HG03460 (cell line): ENCODE measurements around the gene NCDN.
"Not testable (repeated sequence)": the region's sequence is repeated elsewhere in the genome, so short reads cannot be mapped to it uniquely, and the experiment has no call there.

ENCODE experiments used
- ATAC-seq: cut with Tn5 transposase; IDR thresholded peaks from one replicate; pipeline ENCODE4 v1.9.1; 2021; ENCODE audit not compliant: unreplicated experiment

The NCDN gene

DNA sequence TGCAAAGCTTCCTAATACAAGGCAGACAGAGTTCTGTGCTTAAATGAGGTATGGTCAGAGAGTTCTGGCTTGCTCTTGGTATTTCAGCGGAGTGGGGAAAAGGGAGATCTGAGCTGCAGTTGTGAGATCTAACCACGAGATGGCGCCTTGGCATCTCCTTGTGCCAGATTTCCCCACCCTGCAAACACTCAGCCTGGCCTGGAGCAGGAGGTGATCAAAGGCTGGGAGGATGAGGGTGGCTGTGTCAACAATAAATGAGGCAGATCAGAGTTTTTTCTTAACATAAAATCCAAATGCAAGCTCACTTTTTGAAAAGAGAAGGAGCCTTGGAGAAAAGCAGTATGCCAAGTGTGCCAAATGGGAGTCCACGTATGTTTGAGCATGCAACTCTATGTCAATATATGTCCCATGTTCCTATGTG is 11.4 kb downstream of the NCDN start:
- no peak for ATAC-seq

DNA sequence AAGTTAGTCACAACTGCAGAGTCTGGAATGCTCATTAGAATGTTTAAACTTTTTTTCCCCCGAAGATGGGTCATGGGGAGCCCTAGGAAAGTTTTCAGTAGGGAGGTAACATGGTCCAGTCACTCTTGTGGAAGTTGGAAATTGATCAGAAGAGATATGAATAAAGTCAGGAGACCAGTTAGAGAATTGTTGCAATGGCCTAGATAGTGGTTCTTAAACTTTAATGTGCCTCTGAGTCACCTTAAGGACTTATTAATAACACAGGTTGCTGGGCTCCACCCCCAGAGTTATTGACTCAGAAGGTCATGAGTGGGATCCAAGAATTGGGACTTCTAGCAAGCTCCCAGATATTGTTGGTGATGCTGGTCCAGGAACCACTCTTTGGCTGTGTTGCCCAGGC is 12.3 kb downstream of the NCDN start:
- no peak for ATAC-seq

DNA sequence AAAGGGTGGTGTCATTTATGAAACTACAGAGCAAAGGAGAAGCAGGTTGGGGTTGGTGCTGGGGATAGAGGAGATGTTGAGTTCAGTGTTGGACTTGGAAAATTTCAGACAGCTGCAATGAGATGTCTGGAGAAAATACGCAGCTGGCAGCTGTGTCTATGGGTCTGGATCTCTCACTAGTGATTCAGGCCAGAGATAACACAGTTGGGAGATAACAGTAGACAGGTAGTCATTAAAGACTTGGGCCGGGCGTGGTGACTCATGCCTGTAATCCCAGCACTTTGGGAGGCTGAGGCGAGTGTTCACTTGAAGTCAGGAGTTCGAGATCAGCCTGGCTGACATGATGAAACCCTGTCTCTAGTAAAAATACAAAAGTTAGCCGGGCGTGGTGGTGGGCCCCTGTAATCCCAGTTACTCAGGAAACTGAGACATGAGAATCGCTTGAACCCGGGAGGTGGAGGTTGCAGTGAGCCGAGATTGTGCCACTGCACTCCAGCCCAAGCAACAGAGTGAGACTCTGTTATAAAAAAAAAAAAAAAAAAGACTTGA is 13.1 kb downstream of the NCDN start:
- ATAC-seq, result no peak

DNA sequence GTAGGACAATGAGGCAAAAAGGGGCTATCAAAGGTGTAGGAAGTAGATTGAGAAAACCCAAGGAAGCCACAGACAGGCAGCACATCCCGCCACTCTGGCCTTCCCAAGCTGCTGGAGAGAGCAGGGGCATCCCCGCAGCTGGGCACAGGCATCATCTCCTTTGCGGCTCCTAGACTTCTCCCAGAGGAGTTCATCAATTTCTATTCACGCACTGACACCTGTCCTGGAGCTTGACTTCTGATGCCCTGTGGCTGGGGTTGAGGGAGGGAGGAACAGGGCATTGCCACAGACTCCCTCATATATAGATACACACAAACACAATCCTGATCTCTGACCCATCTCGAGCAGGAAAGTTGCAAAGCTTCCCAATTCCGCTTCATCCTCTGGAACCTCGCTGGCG is 13.7 kb downstream of the NCDN start:
- ATAC-seq, result no peak

DNA sequence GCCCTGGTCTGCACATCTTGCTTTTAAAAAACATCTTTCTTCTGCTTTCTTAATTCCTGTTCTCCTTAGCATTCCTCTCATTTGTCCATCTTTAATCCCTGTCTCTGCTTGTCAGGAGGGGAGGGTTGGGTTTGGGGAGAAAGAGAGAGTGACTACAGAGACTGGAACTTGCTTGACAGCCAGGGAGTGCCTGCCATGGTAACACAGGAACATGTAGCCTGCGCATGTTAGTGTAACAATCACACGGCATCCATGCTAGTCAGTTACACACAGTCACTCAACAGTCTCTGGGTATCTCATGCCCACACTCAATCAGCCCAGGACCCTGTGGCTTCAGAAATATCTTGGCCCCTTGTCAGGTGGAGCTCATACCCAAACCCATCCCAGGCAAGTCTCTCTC is 14.7 kb downstream of the NCDN start:
- ATAC-seq, result no peak

- no peak for ATAC-seq
These were observed 15.9 kb downstream of the NCDN start, which contains the start of gene TFAP2E for GRCh38 chr1:35573198-35574124. Gene TFAP2E, plus strand, starts transcription at chr1:35573314. Its CDS starts 264 bp downstream, at chr1:35573578.

DNA sequence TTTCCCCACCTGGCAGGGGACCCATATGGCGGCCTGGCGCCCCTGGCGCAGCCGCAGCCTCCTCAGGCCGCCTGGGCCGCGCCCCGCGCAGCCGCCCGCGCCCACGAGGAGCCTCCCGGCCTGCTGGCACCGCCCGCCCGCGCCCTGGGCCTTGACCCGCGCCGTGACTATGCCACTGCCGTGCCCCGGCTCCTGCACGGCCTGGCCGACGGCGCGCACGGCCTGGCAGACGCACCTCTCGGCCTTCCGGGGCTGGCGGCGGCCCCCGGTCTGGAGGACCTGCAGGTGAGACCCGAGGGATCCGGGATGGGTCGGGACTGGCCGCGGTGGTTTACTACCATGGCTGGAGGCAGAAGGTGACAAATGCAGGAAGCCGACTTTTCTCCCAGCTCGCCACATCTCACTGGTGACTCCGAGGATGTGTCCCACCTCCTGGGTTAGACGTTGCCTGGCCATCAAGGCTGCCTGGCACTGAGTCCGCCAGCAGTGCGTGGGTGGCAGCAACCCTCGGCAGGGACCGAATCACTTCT is 16.6 kb downstream of the NCDN start:
- ATAC-seq, result no peak

GRCh38 chr1:35574655-35575415 is 17.2 kb downstream of the NCDN start:
- no peak for ATAC-seq

DNA sequence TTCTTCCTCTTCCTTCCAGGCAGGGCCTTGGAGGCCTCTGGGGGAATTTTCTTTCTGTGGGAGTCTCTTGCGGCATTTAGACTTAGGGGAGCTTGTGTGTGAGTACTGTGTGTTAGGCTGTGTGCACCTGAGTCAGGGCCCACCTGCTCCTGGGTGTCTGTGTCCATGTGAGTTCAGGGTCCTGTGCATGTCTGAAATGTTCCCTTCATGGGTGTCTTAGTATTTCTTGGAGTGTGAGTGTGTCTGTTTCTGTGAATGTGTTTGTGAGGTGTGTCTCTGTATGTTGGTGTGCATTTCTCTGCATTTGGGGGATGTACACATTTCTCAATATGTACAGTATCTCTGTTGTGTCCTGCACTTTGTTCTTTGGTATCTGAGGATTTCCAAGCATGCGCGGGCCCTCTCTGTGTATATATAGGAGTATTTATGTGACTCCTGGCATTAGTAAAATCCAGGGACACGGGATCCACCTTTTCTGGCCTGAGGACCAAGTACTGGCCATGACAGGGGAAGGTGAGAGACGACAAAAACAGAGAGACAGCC is 17.9 kb downstream of the NCDN start:
- no peak for ATAC-seq

DNA sequence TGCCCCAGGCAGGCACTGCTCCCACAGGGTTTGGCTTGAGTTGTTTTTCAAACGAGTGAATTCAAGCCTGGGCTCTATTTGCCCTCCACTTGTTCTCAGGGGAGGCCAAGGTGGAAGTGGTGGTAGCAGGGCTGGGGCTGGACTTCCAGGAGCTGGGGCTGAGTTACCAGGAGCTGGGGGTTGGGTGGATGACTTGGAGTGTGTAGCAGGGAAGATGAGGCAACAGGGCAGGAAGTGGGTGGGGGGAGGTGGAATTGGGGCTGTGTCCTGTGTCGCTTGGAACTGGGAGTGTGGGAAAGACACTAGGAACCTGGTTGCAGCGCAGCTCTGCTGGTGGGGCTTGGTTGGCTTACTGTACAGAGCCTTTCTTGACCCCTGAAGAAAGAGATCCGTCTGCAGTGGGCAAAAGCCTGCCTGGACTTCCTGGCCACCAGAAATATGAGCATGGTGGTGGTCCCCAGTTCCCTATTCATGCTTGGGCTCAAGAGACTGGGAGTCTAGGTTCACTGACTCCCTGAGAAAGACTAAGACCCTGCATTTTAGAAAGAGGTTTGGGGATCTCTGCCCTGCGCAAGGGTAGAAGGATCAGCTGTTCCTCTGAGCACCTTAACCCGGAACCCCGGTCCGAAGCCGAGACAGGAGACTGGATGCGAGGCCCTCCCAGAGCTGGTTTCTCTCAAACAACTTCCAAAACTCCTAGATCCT is 18.6 kb downstream of the NCDN start:
- ATAC-seq, result no peak

DNA sequence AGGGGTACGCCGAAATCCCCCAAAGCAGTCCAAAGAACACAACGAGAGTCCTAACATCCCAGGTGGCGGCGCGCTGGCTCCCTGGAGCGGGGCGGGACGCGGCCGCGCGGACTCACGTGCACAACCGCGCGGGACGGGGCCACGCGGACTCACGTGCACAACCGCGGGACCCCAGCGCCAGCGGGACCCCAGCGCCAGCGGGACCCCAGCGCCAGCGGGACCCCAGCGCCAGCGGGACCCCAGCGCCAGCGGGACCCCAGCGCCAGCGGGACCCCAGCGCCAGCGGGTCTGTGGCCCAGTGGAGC is 19.1 kb downstream of the NCDN start:
- ATAC-seq, result not testable (repeated sequence)

DNA sequence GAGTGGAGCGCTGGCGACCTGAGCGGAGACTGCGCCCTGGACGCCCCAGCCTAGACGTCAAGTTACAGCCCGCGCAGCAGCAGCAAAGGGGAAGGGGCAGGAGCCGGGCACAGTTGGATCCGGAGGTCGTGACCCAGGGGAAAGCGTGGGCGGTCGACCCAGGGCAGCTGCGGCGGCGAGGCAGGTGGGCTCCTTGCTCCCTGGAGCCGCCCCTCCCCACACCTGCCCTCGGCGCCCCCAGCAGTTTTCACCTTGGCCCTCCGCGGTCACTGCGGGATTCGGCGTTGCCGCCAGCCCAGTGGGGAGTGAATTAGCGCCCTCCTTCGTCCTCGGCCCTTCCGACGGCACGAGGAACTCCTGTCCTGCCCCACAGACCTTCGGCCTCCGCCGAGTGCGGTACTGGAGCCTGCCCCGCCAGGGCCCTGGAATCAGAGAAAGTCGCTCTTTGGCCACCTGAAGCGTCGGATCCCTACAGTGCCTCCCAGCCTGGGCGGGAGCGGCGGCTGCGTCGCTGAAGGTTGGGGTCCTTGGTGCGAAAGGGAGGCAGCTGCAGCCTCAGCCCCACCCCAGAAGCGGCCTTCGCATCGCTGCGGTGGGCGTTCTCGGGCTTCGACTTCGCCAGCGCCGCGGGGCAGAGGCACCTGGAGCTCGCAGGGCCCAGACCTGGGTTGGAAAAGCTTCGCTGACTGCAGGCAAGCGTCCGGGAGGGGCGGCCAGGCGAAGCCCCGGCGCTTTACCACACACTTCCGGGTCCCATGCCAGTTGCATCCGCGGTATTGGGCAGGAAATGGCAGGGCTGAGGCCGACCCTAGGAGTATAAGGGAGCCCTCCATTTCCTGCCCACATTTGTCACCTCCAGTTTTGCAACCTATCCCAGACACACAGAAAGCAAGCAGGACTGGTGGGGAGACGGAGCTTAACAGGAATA is 19.7 kb downstream of the NCDN start:
- ATAC-seq, result peak; percentile 75

GRCh38 chr1:35580949-35581388 is 23.4 kb downstream of the NCDN start:
- ATAC-seq, result no peak

DNA sequence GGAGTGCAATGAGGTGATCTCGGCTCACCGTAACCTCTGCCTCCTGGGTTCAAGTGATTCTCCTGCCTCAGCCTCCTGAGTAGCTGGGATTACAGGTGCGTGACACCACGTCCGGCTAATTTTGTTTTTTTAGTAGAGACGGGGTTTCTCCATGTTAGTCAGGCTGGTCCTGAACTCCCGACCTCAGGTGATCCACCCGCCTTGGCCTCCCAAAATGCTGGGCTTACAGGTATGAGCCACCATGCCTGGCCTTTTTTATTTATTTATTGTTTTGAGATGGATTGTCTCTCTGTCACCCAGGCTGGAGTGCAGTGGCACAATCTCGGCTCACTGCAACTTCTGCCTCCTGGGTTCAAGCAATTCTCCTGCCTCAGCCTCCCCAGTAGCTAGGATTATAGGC is 24.0 kb downstream of the NCDN start:
- not testable (repeated sequence) for ATAC-seq

GRCh38 chr1:35585281-35585680 is 27.7 kb downstream of the NCDN start:
- no peak for ATAC-seq

DNA sequence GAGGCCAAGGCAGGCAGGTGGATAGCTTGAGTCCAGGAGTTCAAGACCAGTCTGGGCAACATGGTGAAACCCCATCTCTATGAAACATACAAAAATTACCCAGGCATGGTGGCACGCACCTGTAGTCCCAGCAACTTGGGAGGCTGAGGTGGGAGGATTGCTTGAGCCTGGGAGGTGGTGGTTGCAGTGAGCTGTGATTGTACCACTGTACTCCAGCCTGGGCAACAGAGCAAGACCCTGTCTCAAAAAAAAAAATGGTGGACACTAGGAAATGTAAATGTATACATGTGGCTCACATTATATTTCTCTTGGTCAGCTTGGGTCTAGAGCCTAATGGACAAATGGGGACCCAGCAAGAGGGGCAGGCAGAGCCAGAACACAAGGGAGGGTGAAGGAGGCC is 28.2 kb downstream of the NCDN start:
- not testable (repeated sequence) for ATAC-seq

- ATAC-seq, result no peak
These were observed 29.2 kb downstream of the NCDN start for GRCh38 chr1:35586808-35587207.

- ATAC-seq, result no peak
These were observed 30.1 kb downstream of the NCDN start for GRCh38 chr1:35587736-35588135.

DNA sequence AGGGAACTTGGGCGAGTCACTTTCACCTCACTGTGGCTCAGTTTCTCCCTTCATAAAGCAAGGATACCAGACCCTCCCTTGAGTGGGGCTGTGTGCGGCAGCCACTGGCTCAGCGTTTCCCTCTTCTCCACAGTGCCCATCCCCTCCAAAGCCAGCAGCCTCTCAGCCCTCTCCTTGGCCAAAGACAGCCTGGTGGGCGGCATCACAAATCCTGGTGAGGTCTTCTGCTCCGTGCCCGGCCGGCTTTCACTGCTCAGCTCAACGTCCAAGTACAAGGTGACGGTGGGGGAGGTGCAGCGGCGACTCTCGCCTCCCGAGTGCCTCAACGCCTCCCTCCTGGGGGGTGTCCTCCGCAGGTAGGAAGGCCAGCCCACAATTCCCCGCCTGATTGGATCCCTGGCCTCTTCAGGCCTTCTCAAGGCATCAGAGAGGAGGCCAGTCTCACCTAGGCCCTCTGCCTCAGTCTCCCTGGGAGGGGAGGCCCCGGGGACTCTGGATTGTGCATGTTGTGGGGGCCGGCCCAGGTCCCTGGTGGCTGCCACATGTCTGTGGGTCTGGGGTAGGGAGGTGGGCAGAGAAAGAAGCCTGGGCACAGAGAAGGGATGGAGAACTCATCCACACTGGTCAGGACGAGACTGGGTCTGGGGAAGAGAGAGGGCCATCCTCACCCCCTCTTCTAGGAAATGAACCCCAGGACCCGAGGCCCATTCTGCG is 30.8 kb downstream of the NCDN start:
- ATAC-seq, result no peak
